DMS 273 treated with DMSO at 0.1 percent for 48 hours (cell line): ENCODE measurements around the gene NTPCR.

Source experiments
- DNase-seq: peaks from one replicate; lab custom pipeline; 2025; lab: John Stamatoyannopoulos, UW

The NTPCR gene

DNA sequence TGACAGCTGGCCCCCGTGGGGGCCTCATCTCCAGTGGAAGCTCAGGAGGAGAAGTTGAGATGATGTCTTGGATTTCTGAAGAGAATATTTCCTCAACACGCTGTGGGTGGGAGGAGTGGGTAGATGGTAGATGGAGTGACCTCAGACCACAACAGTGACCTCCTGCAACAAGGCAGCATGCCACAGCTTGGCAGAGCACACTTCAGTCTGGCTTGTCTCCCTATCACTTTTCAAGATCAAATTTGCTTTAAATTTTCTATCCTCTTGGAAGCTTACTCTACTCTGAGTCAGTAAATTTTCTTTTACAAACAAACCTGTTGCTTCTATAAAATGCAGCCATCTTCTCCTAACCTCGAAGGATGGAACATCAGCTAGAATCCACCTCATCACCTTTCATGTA, 59.7 kb downstream of the NTPCR start:
- no peak for DNase-seq

DNA sequence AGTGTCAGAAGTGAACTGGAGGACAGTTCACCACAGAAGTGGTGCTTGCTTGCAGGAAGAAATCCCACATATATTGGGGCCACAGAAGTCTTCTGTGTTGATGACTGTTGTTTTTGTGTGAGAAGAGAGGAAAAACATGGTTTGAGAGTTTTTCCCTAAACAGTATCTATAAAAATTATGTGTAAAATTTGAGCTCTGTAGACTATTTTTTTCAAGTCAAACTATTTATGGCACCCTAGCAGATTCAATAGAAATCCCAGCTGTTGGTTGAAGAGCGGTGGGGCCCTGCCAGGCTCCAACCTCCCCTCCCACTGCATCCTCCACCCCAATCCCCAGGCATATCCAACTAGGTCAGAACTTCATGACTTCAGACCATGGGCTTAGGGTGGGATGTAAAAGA, 61.6 kb downstream of the NTPCR start:
- DNase-seq = no peak

DNA sequence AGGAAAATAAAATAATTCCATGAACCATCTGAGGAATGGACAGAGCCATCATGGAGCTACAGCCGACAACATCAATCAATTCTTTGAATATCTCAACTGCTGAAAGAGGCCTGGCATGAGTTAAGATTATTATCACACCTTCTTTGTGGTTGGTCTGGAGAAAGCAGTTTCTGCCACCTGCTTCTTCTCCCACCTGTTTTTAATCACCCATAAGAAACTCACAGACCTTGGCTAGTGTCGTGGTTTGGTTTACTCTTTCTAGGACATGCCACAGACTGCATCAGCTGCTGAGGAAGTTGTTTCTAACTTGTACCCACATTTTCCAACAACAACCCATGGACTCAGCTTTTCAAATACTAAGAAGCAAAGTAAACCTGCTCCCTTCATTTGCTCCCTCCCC, 65.6 kb downstream of the NTPCR start:
- DNase-seq = no peak

DNA sequence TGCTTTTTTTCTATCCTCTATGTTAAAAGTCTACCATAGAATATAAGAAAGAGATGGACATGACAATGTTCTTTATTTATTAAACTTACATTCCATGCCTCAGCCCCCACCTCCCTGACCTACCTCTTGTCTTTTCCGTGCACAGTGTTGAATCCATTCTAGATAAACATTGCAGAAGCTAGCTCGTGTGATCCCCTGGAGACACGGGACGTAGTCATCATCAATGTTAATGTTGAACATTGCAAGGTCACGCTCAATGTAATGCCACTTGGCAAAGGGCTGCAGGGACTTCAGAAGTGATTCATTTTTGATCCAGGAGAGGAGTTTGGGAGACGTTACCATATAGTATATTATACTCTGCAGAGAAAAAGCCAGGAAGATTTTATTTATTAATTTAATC, 66.4 kb downstream of the NTPCR start:
- no peak for DNase-seq

DNA sequence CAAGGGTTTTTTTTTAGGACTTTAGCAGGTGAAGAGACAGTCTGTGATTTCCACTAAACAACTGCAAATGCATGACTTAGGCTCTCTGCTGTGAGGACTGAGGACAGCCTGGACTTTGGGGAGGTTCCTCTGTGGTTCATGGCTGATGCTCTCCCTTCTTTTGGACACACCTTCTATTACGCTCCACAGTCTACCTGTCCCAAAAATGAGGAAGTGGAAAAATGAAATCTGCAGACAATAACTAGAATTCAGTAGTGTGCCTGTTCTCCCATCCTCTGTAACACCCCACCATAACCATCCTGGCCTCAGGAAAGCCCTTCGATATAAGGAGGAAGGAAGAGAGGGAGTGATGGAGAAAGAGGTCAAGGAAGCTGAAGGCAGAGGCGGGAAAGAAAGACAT, 68.7 kb downstream of the NTPCR start:
- no peak for DNase-seq

DNA sequence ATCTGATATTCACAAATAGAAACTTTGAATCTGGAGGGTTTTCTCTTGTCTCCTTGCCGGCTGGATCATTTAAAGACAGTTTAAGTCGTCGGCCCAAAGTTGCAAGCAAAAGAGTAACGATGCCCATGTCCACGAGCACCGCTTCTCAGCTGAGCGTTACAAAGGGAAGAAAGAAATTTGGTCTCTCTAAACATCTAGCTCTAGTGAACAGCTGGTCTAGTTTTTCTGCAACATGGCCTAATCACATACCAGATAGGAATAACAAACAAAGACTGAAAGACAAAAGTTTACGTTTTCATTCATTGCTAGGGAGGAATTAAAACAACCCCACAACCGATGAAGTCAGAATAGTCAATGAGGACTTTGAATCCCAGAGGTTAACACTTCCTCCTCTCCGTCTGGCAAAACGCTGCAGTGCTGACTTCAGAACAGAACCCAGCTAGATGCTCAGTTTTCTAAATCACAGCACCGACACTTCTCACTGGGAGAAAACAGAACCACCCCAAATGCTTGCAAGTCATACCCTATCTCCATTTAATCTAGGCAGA, 69.4 kb downstream of the NTPCR start:
- no peak for DNase-seq

DNA sequence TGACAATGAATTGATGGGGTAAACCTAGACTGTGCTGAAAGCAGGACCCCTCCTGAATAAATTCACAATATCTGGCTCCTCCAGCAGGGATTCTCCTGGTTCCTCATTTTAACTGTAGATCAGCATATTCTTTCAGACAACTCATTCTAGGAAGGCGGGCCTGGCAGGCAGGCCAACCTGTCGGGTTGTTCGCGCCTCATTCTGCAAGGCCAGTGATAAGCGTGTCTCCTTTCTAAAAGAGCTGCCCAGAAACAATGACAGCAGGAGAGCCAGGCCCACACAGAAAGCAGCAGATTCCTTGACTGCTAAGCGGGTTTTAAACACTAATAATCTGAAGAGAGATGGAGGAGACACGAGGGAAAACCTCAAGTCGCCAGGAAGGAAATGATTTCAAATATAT, 70.0 kb downstream of the NTPCR start:
- DNase-seq = no peak

DNA sequence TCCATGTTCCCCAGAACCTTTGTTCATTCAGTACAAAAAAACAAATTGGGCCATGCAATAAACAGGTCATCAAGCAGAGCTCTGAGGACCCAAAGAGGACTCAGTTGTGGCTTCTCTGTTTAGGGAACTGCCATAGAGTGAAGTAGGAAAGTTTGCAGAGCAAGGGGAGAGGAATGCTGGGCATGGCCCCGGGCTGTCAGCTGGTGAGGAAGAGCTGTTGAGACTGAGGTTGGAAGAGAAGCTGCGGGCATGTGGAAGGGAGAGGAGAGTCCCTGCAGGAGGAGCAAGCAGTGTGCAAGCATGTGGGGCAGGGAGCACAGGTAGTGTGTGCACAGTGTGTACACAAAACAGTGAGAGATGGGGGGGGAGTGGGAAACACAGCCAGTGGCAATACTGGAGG, 71.8 kb downstream of the NTPCR start:
- no peak for DNase-seq

DNA sequence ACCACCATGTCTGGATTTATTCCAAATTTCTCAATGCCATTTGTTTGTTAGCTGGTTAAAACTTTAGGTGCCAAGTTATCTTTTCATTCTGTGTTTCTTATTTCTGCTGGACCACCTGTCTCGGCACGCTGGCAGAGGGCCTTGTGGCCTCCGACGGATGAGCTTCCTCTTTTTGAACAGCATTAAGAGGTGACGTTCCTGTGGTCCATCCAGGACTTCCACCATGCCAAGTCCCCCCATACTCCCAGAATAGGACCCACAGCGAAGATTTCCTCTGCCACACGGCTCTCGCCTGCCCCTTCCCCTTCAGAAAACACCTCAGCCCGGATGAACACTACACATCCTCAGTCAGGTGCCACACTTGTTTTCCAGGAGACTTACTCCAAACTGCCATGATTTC, 73.8 kb downstream of the NTPCR start:
- no peak for DNase-seq

DNA sequence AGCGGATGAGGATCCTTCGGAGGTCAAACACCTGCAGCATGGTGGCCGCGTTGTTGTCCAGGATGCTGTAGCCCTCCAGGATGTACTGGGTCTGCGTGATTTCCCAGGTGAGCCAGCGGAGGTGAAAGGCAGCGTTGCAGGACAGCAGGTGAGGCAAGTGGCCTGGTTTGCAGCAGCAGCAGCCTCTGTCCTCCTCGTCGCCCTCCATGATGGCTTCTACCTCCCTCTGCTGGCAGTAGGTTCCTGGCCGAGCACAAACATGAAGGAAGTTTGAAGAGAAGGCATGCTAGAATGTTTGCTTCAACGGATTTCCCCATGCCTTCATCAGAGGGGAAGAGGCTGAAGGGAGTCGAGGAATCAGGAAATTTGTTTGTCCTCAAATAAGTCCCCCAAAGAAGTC, 74.7 kb downstream of the NTPCR start:
- no peak for DNase-seq

DNA sequence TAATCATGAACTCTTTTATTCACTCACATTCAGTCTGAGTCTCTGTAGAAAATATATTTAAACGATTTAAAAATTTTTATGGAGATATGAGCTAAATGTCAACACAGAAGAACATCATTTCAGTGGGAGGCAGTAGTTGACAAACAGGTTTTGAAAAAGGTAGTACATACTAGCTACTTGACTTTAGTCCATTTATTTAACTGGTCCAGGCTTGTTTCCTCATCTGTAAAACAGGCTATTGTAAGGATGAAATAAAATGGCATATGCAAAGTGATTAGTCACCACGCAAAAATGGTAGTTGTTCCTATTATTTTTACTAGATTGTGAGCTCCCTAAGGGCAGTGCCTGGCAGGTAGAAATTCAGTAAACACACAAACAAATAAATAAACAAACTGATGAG, 75.2 kb downstream of the NTPCR start:
- no peak for DNase-seq

DNA sequence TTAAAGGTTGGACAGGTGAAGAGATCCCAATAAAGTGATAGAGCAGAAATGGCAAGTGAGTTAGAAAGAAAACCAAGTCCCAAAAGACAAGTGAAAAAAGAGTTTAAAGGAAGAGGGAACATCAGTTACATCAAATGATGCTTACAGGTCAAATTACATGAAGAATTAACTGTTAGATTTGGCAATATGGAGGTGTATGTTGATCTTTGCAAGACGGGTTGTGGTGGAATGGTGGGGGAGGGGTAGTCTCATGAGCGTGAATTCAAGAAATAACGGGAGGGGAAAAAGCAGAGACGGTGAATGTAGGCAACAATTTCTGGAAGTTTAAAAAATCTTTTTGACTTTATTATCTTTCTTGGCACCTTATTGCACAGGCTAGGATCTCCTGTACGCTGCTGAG, 76.6 kb downstream of the NTPCR start:
- no peak for DNase-seq

DNA sequence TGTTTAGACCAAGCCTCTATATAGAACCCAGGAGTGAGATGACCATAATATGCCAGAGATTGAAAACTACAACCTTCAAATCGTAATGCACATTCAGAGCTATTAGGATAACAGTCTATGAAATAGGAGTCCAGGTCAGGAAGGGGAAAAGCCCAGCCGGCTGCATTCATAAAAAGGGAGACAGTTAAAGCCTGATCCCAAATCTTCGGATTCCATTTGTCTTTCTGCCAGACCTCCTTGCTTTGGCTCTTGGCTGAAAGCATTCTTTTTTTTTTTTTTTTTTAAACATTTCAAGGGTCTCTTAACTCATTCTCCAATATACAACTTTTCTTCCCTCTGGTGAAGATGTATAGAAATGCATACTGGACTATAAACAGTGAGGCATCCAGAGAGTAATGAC, 81.1 kb downstream of the NTPCR start:
- DNase-seq = no peak

DNA sequence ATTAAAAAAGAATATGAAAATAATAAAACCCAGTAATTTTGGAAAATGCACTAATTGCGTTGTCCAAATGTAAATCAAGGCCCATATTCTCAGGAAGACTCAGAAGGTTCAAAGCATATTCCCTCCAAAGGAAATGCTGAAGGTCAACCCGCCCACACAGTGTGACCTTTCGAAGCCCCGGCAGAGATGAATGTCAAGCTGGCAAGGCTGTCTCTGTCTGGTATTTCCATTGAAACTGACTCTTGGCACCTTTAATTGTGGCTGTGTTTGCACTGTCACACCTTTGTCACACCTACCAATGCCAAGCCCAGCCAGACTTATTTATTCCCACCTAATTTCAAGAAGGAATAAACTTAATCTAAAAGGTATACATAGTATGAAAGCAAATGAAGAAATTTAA, 82.5 kb downstream of the NTPCR start:
- no peak for DNase-seq

DNA sequence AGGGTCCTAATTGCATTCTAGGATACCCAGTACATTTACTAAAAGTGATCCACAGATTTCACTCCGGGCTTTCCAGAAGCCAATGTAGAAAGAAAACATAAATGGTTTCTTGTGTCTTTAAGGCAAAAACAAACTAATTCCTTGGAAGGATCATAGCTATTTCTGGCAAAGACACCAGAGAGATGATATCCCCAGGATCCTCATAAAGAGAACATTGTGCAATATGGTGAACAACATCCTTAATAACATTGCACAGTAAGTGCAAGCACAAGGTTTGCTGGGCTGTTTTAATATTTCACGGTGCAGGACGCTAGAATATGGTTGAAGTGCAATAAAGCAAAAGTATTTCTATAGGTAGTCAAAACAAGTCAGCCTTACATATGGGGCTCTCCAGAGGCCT, 83.0 kb downstream of the NTPCR start:
- DNase-seq = no peak
